ENCODE measurements around the gene TERB1.
A peak's percentile ranks its signal among the peaks of the same experiment; 100 is the strongest.

The TERB1 gene

GRCh38 chr16:66844009-66844341, 42.6 kb upstream of the TERB1 start:
- Histone ChIP-seq H3K9me3 (ENCODE audit: control insufficient read depth, low read depth, low read length) (no peaks in the 10 kb centered on the region), H3K9ac (ENCODE audit: low read length) (no peak overlapping the region), H3K27ac (ENCODE audit: low read length) (no peak overlapping the region), H3K36me3 (ENCODE audit: control insufficient read depth, low read depth, low read length) (no peaks in the 10 kb centered on the region), H3K4me1 (ENCODE audit: control insufficient read depth, low read depth, low read length) (no peaks in the 10 kb centered on the region), H3K27me3 (ENCODE audit: control insufficient read depth, insufficient read depth, low read length) (peaks cover 63% of the 10 kb centered on the region), H3K4me3 (ENCODE audit: low read length) (peak overlapping the region; percentile 64)

GRCh38 chr16:66843191-66843590, 41.8 kb upstream of the TERB1 start:
- no peak overlapping the region for H3K9ac ChIP-seq (ENCODE audit: low read length)
- H3K4me1 ChIP-seq (ENCODE audit: control insufficient read depth, low read depth, low read length), result no peaks in the 10 kb centered on the region
- H3K27ac ChIP-seq (ENCODE audit: low read length), result no peak overlapping the region
- H3K36me3 ChIP-seq (ENCODE audit: control insufficient read depth, low read depth, low read length), result no peaks in the 10 kb centered on the region
- no peaks in the 10 kb centered on the region for H3K9me3 ChIP-seq (ENCODE audit: control insufficient read depth, low read depth, low read length)
- no peak overlapping the region for H3K4me3 ChIP-seq (ENCODE audit: low read length)
- H3K27me3 ChIP-seq (ENCODE audit: control insufficient read depth, insufficient read depth, low read length), result peaks cover 63% of the 10 kb centered on the region

- H3K4me1 ChIP-seq (ENCODE audit: control insufficient read depth, low read depth, low read length), result no peaks in the 10 kb centered on the region
- H3K4me3 ChIP-seq (ENCODE audit: low read length), result no peak overlapping the region
- H3K27ac ChIP-seq (ENCODE audit: low read length), result no peak overlapping the region
- no peak overlapping the region for H3K9ac ChIP-seq (ENCODE audit: low read length)
- no peaks in the 10 kb centered on the region for H3K36me3 ChIP-seq (ENCODE audit: control insufficient read depth, low read depth, low read length)
- H3K9me3 ChIP-seq (ENCODE audit: control insufficient read depth, low read depth, low read length), result no peaks in the 10 kb centered on the region
- H3K27me3 ChIP-seq (ENCODE audit: control insufficient read depth, insufficient read depth, low read length), result peaks cover 60% of the 10 kb centered on the region
Measured at GRCh38 chr16:66842765-66843164, 41.4 kb upstream of the TERB1 start.

- no peak overlapping the region for H3K4me3 ChIP-seq (ENCODE audit: low read length)
- no peaks in the 10 kb centered on the region for H3K9me3 ChIP-seq (ENCODE audit: control insufficient read depth, low read depth, low read length)
- no peaks in the 10 kb centered on the region for H3K36me3 ChIP-seq (ENCODE audit: control insufficient read depth, low read depth, low read length)
- H3K9ac ChIP-seq (ENCODE audit: low read length), result no peak overlapping the region
- H3K27ac ChIP-seq (ENCODE audit: low read length), result no peak overlapping the region
- no peaks in the 10 kb centered on the region for H3K4me1 ChIP-seq (ENCODE audit: control insufficient read depth, low read depth, low read length)
- peaks cover 47% of the 10 kb centered on the region for H3K27me3 ChIP-seq (ENCODE audit: control insufficient read depth, insufficient read depth, low read length)
Measured at GRCh38 chr16:66841366-66841765, 40.0 kb upstream of the TERB1 start.

- Histone ChIP-seq H3K4me3 (ENCODE audit: low read length) (no peak overlapping the region), H3K36me3 (ENCODE audit: control insufficient read depth, low read depth, low read length) (no peaks in the 10 kb centered on the region), H3K27me3 (ENCODE audit: control insufficient read depth, insufficient read depth, low read length) (peaks cover 42% of the 10 kb centered on the region)
Measured at GRCh38 chr16:66840883-66841282, 39.5 kb upstream of the TERB1 start.

GRCh38 chr16:66834746-66835145, 33.4 kb upstream of the TERB1 start:
- H3K36me3 ChIP-seq (ENCODE audit: control insufficient read depth, low read depth, low read length), result no peaks in the 10 kb centered on the region
- no peak overlapping the region for H3K4me3 ChIP-seq (ENCODE audit: low read length)
- H3K4me1 ChIP-seq (ENCODE audit: control insufficient read depth, low read depth, low read length), result peaks cover under 1% of the 10 kb centered on the region
- no peak overlapping the region for H3K27ac ChIP-seq (ENCODE audit: low read length)
- peaks cover 7% of the 10 kb centered on the region for H3K27me3 ChIP-seq (ENCODE audit: control insufficient read depth, insufficient read depth, low read length)
- no peaks in the 10 kb centered on the region for H3K9me3 ChIP-seq (ENCODE audit: control insufficient read depth, low read depth, low read length)
- H3K9ac ChIP-seq (ENCODE audit: low read length), result no peak overlapping the region

More at GRCh38 chr16:66840883-66841282, 39.5 kb upstream of the TERB1 start:
- Histone ChIP-seq H3K9me3 (ENCODE audit: control insufficient read depth, low read depth, low read length) (no peaks in the 10 kb centered on the region), H3K27ac (ENCODE audit: low read length) (no peak overlapping the region), H3K4me1 (ENCODE audit: control insufficient read depth, low read depth, low read length) (no peaks in the 10 kb centered on the region), H3K9ac (ENCODE audit: low read length) (no peak overlapping the region)

- Histone ChIP-seq H3K4me1 (ENCODE audit: control insufficient read depth, low read depth, low read length) (peaks cover 8% of the 10 kb centered on the region), H3K27ac (ENCODE audit: low read length) (no peak overlapping the region), H3K4me3 (ENCODE audit: low read length) (no peak overlapping the region), H3K9me3 (ENCODE audit: control insufficient read depth, low read depth, low read length) (no peaks in the 10 kb centered on the region), H3K36me3 (ENCODE audit: control insufficient read depth, low read depth, low read length) (peaks cover 2% of the 10 kb centered on the region), H3K27me3 (ENCODE audit: control insufficient read depth, insufficient read depth, low read length) (peaks cover 7% of the 10 kb centered on the region), H3K9ac (ENCODE audit: low read length) (no peak overlapping the region)
Measured at GRCh38 chr16:66832661-66833305, 31.4 kb upstream of the TERB1 start.

GRCh38 chr16:66832190-66832589, 30.8 kb upstream of the TERB1 start:
- Histone ChIP-seq H3K27me3 (ENCODE audit: control insufficient read depth, insufficient read depth, low read length) (peaks cover 7% of the 10 kb centered on the region), H3K27ac (ENCODE audit: low read length) (no peak overlapping the region), H3K4me3 (ENCODE audit: low read length) (no peak overlapping the region)

GRCh38 chr16:66830422-66831404, 29.3 kb upstream of the TERB1 start, which contains the start of gene NAE1:
Gene NAE1 (minus strand): TSS chr16:66830976. CDS start chr16:66830899, 77 bp downstream.
- H3K4me3 ChIP-seq (ENCODE audit: low read length), result peak within 1 kb of the TSS; percentile 86
- H3K27ac ChIP-seq (ENCODE audit: low read length), result peak within 1 kb of the TSS; percentile 79
- peak within 1 kb of the TSS; percentile 98 for H3K9ac ChIP-seq (ENCODE audit: low read length)
- H3K9me3 ChIP-seq (ENCODE audit: control insufficient read depth, low read depth, low read length), result no peaks in the 10 kb centered on the region
- peaks cover 18% of the 10 kb centered on the region for H3K36me3 ChIP-seq (ENCODE audit: control insufficient read depth, low read depth, low read length)
- H3K4me1 ChIP-seq (ENCODE audit: control insufficient read depth, low read depth, low read length), result peaks cover 8% of the 10 kb centered on the region
- peaks cover 7% of the 10 kb centered on the region for H3K27me3 ChIP-seq (ENCODE audit: control insufficient read depth, insufficient read depth, low read length)

More at GRCh38 chr16:66832190-66832589, 30.8 kb upstream of the TERB1 start:
- peaks cover 6% of the 10 kb centered on the region for H3K36me3 ChIP-seq (ENCODE audit: control insufficient read depth, low read depth, low read length)
- peaks cover 8% of the 10 kb centered on the region for H3K4me1 ChIP-seq (ENCODE audit: control insufficient read depth, low read depth, low read length)
- H3K9ac ChIP-seq (ENCODE audit: low read length), result no peak overlapping the region
- no peaks in the 10 kb centered on the region for H3K9me3 ChIP-seq (ENCODE audit: control insufficient read depth, low read depth, low read length)

- H3K9me3 ChIP-seq (ENCODE audit: control insufficient read depth, low read depth, low read length), result no peaks in the 10 kb centered on the region
- no peak overlapping the region for H3K27ac ChIP-seq (ENCODE audit: low read length)
- no peak overlapping the region for H3K4me3 ChIP-seq (ENCODE audit: low read length)
- peaks cover 68% of the 10 kb centered on the region for H3K36me3 ChIP-seq (ENCODE audit: control insufficient read depth, low read depth, low read length)
- peaks cover under 1% of the 10 kb centered on the region for H3K4me1 ChIP-seq (ENCODE audit: control insufficient read depth, low read depth, low read length)
- H3K27me3 ChIP-seq (ENCODE audit: control insufficient read depth, insufficient read depth, low read length), result no peaks in the 10 kb centered on the region
- H3K9ac ChIP-seq (ENCODE audit: low read length), result no peak overlapping the region
Measured at GRCh38 chr16:66824006-66824405, 22.6 kb upstream of the TERB1 start.

- Histone ChIP-seq H3K9ac (ENCODE audit: low read length) (no peak overlapping the region), H3K27ac (ENCODE audit: low read length) (no peak overlapping the region), H3K9me3 (ENCODE audit: control insufficient read depth, low read depth, low read length) (no peaks in the 10 kb centered on the region), H3K27me3 (ENCODE audit: control insufficient read depth, insufficient read depth, low read length) (no peaks in the 10 kb centered on the region), H3K36me3 (ENCODE audit: control insufficient read depth, low read depth, low read length) (peaks cover 87% of the 10 kb centered on the region), H3K4me3 (ENCODE audit: low read length) (no peak overlapping the region), H3K4me1 (ENCODE audit: control insufficient read depth, low read depth, low read length) (no peaks in the 10 kb centered on the region)
Measured at GRCh38 chr16:66814734-66815133, 13.3 kb upstream of the TERB1 start.

Measured in iPS-18a (cell line).